ENCODE data around the gene NENF. TPM values are rescaled to one million over a fixed set of nuclear protein-coding genes. Genes with fewer than 3 reads are reported as not detected.

The NENF gene
- polyA plus RNA-seq, 1 donor: 31.3 TPM

DNA sequence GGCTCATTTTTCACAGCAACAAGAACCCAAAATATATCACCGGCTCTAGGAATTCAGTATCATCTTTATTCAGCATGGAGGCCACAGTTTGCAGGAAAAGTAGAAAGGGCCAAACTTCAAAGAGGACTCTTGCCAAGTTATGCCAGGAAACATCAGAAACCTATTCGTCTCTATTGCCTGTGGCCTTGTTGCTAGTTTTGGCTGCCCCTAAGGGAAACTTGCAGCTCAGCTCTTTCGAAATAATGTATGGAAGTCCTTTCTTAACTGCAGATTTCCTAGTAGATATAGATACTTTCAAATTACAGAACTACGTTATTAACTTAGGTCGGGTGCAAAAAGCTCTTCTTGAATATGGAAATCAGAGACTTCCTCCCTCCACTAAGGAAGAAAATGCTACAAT, 4.2 kb upstream of the NENF start:
- no peak for DNase-seq

GRCh38 chr1:212430416-212430815, 2.3 kb upstream of the NENF start:
- no peak for DNase-seq

GRCh38 chr1:212430955-212431394, 1.7 kb upstream of the NENF start:
- DNase-seq: no peak

DNA sequence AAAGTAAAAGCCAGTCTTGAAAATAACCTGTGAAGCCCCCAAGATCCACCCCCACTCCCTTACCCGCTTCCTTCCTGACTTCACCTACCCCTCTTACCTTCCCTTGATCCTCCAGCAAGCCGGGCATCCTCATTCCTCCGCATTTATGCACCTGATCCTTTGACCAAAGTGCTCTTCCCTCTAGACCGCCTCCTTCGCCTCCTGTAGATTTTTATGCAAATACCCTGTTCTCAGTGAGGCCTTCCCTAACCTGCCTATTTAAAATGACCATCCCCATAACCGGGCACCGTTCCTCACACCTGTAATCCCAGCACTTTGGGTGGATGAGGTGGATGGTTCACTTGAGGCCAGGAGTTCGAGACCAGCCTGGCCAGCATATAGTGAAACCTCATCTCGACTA, 1.1 kb upstream of the NENF start:
- DNase-seq: no peak

GRCh38 chr1:212432272-212432660, 454 bp upstream of the NENF start:
- DNase-seq: no peak

- no peak for DNase-seq
Observed at GRCh38 chr1:212433577-212434462, 1.1 kb downstream of the NENF start.

- no peak for DNase-seq
Observed at GRCh38 chr1:212434992-212435391, 2.3 kb downstream of the NENF start.

DNA sequence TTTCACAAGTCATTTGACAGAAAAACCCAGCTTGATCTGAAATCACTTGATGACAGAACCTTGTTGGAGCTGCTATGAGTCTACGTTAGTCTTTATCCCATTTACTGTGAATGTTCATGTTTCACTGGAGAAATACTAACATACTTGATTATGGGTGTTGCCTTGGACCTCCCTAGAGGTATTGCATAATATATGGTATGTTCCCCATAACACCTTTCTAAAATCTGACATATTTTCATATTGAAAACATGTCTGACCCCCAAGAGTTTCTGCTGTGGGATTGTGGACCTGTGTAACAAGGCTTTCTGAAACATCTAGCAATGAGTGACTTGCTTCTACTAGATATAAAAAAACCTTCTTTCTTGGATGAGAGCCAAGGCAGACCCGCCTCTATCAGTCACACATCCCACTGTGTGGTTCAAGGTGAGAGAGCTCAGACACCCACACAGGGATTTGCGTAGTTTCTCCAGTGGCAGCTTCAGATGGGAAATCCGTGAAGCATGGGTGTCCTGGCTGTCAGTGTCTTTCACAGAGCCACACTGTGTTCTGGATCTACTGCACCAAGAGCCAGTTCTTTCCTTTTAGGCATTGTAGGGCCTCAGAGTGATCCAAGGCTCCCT, 4.6 kb downstream of the NENF start:
- DNase-seq: no peak

GRCh38 chr1:212438831-212439237, 6.1 kb downstream of the NENF start:
- DNase-seq: no peak

GRCh38 chr1:212440419-212440818, 7.7 kb downstream of the NENF start:
- DNase-seq: no peak

DNA sequence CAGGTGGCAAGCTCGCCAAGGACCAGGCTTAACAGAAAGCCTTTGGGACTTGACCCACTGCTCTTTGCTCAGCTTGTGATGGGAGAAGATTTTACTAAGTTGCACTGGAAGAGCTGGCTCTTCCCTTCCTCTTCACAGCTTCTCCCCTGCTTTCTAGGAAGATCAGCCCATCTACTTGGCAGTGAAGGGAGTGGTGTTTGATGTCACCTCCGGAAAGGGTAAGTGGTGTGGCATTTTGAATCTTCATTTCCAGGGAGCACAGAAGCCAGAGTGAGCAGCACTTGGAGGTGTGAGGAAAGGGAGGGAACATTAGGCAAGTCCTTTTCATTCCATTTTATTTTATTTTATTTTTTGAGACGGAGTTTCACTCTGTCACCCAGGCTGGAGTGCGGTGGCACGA, 9.7 kb downstream of the NENF start:
- DNase-seq: no peak

DNA sequence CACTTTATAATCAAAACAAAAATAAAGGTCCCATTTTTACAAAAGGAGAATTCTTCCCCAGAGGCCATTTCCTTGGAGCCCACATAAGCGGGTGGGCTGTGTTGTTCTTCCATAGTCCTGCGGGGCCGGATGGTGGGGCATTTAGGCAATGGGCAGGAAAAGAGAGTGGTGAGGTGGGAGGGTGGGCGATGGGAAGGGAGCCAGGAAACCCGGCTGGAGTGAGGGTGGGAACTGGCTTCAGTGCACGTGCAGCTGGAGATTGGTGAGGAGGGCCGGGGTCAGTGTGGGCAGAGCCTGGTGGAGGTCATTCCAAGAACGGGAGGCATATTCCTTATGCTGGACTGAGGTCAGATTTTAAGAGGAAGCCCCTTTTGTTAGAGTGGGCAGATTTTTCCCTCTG, 13.6 kb downstream of the NENF start:
- DNase-seq: no peak

DNA sequence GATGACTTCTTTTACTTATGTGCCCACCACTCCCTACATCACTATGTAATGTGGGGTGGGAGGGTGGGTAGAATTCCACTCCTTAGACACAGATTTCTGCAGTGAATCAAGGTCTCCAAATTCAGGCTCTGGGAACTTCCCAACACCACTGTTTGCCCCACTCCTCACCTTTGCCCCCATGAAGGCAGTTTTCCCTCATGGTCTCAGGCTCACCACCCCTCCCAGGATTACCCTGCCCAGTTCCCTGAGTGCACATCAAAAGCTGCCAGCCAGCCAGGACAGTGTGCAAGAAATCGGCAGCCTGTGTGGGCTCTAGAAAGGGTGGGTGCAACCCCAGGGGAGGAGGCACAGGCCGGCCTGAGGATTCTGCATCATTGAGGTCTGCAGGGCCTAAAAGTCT, 14.8 kb downstream of the NENF start:
- no peak for DNase-seq

DNA sequence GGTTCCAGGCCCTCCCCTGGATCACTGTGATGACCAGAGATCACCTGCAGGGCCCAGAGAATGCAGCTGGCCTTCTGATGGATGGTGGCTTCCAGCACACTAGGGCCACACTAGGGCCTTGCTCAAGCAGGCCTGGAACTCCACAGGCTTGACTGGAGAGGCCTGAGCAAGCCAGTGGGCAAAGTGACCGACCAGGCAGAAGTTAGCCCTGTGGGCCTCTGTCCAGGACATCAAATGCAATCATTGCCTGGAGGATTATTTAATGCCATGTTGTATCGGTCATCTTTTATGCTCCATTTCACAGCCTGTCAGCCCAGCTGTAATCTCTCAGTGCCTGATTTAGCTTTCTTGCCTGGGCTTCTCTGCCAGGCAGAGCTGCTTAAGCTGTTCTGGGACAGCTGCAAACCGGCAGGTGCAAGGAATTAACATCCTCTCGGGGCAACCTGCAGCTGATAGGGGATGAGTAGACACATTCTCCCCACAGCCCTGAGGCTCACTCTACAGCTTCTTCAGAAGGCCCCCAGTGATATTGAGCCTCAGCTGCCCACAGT, 17.7 kb downstream of the NENF start:
- DNase-seq: peak; percentile 31

GRCh38 chr1:212451416-212452322, 18.9 kb downstream of the NENF start:
- DNase-seq: no peak

GRCh38 chr1:212452323-212453155, 19.8 kb downstream of the NENF start:
- peak; percentile 18 for DNase-seq

GRCh38 chr1:212453156-212453857, 20.6 kb downstream of the NENF start:
- no peak for DNase-seq

DNA sequence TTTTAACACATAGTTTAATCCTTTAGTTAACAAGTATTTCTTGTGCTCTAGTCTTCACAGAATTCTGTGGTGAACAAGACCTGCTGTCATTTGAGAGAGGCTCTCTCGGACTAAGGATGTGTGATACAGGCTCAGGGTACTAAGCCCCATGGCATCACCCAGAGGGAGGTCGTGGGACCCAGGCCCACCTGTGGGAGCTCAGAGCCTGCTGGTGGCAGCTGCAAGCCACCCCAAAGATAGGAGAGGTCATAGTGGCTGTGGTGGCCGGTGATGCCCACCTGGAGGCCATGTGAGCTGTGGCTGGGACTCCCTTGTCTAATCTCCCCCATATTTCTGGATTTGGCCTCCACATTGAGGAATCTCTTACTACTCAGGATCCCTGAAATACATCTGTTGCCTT, 22.0 kb downstream of the NENF start:
- no peak for DNase-seq

- no peak for DNase-seq
Observed at GRCh38 chr1:212455401-212455800, 22.7 kb downstream of the NENF start.

GRCh38 chr1:212455803-212456528, 23.2 kb downstream of the NENF start:
- peak; percentile 69 for DNase-seq
